HL-60/S4 treated with retinoic acid at 250 ng/mL for 4 days and 3 days (cell line): ENCODE results near the gene MAPT.

Experiments used
- in situ Hi-C: fragments of 300-500 bp; cut with MboI; formaldehyde crosslinking; loops from 2 replicates; pipeline ENCODE4 v1.7.0; 2022; ENCODE audit warnings: low sequenced_read_pairs

Gene MAPT

GRCh38 chr17:46026166-46027047 lies 132.1 kb downstream of the MAPT start:
- in situ Hi-C loops = no loop called here

- in situ Hi-C loops = no loop called here
Observed at GRCh38 chr17:46027048-46027975, 133.0 kb downstream of the MAPT start.

GRCh38 chr17:46027976-46028325 lies 133.6 kb downstream of the MAPT start:
- in situ Hi-C loops = no loop called here

- in situ Hi-C loops = no loop called here
Observed at GRCh38 chr17:46028374-46028773, 134.0 kb downstream of the MAPT start.

GRCh38 chr17:46028981-46029565 lies 134.7 kb downstream of the MAPT start:
- in situ Hi-C loops = no loop called here

- in situ Hi-C loops = no loop called here
Observed at GRCh38 chr17:46029627-46030026, 135.3 kb downstream of the MAPT start.

- in situ Hi-C loops = no loop called here
Observed at GRCh38 chr17:46030752-46031151, 136.4 kb downstream of the MAPT start.

- in situ Hi-C loops = no loop called here
Observed at GRCh38 chr17:46031440-46031839, 137.1 kb downstream of the MAPT start.

GRCh38 chr17:46031920-46032319 lies 137.6 kb downstream of the MAPT start:
- in situ Hi-C loops = no loop called here

GRCh38 chr17:46032909-46033308 lies 138.6 kb downstream of the MAPT start:
- in situ Hi-C loops = no loop called here

GRCh38 chr17:46033392-46033791 lies 139.0 kb downstream of the MAPT start:
- in situ Hi-C loops = no loop called here

- in situ Hi-C loops = no loop called here
Observed at GRCh38 chr17:46035112-46035818, 140.9 kb downstream of the MAPT start.

- in situ Hi-C loops = no loop called here
Observed at GRCh38 chr17:46036491-46036890, 142.1 kb downstream of the MAPT start.

- in situ Hi-C loops = no loop called here
Observed at GRCh38 chr17:46037722-46038255, 143.4 kb downstream of the MAPT start.

- in situ Hi-C loops = no loop called here
Observed at GRCh38 chr17:46038414-46038813, 144.1 kb downstream of the MAPT start.

GRCh38 chr17:46038937-46039336 lies 144.6 kb downstream of the MAPT start:
- in situ Hi-C loops = no loop called here

- in situ Hi-C loops = no loop called here
Observed at GRCh38 chr17:46039592-46040186, 145.3 kb downstream of the MAPT start.

GRCh38 chr17:46042246-46042645 lies 147.9 kb downstream of the MAPT start:
- in situ Hi-C loops = no loop called here

GRCh38 chr17:46042925-46043324 lies 148.6 kb downstream of the MAPT start:
- in situ Hi-C loops = no loop called here

GRCh38 chr17:46043606-46044005 lies 149.3 kb downstream of the MAPT start:
- in situ Hi-C loops = no loop called here
